H1 (cell line): ENCODE measurements around the gene DPEP2. TPM values are rescaled to one million over a fixed set of nuclear protein-coding genes. Genes with fewer than 3 reads are reported as not detected.

ENCODE experiments used
- NANOG ChIP-seq: IDR thresholded peaks from 2 replicates; pipeline ENCODE4 v1.6.1; 2011; ENCODE audit warnings: low read length, low read depth, mild to moderate bottlenecking, inconsistent platforms; ENCODE audit not compliant: insufficient read depth, poor library complexity, severe bottlenecking
- polyA plus RNA-seq, 7 experiments: library from polyadenylated mRNA; depleted of rRNA in 3 of 7; stranded (reverse) in 5 of 7; unstranded in 2 of 7; fragments of >200 nt in 5 of 7; fragments of 200-250 nt in 2 of 7; gene quantifications; 1 replicate in 5 of 7; 2 replicates in 1 of 7; 4 replicates in 1 of 7; pipeline versions ENCODE4 v1.2.1 to v1.2.3, GENCODE V29; 2011 to 2013; ENCODE audit warnings: missing spikeins in 2 of 7, mixed read lengths in 2 of 7
- total RNA-seq: library from RNA; stranded (reverse); fragmentation: NEBNext Ultra II Directional; extraction: Animal tissue kit (Norgen Biotek cat#: 25700); gene quantifications from 2 replicates; pipeline ENCODE4 v1.2.1, GENCODE V29; 2021

Gene DPEP2
- total and polyA plus RNA-seq, 2 of the 8 experiments (the other 6 are each of a cell fraction or from before 2014, with no cell fraction given), result not detected

DNA sequence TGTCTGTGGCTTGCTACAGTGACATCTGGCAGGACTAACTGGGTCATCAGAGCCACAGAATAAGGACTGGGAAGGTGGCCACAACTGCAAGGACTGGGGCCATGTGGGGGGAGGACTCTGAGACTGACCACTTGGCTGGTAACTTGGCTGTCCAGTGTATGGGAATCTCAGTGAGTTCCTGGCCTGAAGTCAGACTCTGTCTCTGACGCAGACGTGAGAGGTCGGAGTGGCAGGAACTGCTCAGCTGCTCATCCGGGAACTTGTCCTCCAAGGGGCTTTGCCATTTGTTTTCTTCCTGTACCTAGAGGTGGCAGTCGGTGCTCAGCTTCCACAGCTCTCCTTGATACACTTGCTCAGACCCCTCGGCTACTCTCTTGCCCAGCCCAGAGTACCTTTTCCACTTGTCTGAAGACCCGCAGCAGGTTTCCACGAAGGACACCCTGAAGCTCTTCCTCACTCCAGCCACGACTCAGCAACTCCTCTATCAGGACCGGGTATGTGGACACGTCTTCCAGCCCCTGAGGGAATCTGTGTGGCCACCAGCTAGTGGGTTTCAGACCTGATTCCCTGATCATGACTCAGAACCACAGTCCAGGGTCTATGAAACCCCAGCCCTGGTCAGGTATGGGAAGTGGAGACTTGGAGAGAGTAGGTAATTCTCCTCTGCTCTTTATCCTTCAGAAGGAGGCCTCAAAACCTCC, 11.7 kb downstream of the DPEP2 start (continued):
- no peak for TF ChIP-seq NANOG
